Hepatocyte (in vitro differentiated cells): Measurements from ENCODE around the gene CACHD1.

ENCODE experiments used
- CTCF ChIP-seq: fragments of 200-600 bp; sonication (generic); IDR thresholded peaks from 2 replicates; pipeline ENCODE4 v1.5.1; 2016; ENCODE audit warnings: antibody characterized with exemption, mild to moderate bottlenecking; ENCODE audit not compliant: poor library complexity
- EZH2 ChIP-seq: fragments of 200-600 bp; sonication (generic); IDR thresholded peaks from 2 replicates; pipeline ENCODE4 v1.6.1; 2016; ENCODE audit warnings: antibody characterized with exemption, mild to moderate bottlenecking, borderline replicate concordance

- no peak for TF ChIP-seq CTCF
- TF ChIP-seq EZH2 = no peak
Measured at GRCh38 chr1:64497088-64497883, 27.4 kb downstream of the CACHD1 start.
